Activated CD8-positive, alpha-beta T cell treated with anti-CD3 and anti-CD28 coated beads for 36 hours (primary cell): ENCODE results near the gene KCNK15. TPM values are rescaled to one million over a fixed set of nuclear protein-coding genes. Genes with fewer than 3 reads are reported as not detected.

ENCODE experiments used
- ATAC-seq: fragments of 200-7000 bp; cut with Tn5 transposase; one replicate; pipeline ENCODE4 v1.10.0; 2021; ENCODE audit warnings: mild to moderate bottlenecking, moderate library complexity
- CTCF ChIA-PET: fragments of 350-600 bp; sonication (Branson Sonifier 250); formaldehyde crosslinking; loops from one replicate; lab custom pipeline; 2021; ENCODE audit warnings: antibody characterized with exemption; lab: Charles Lee
- POLR2A ChIA-PET: fragments of 350-600 bp; sonication (Branson Sonifier 250); formaldehyde crosslinking; loops from one replicate; lab custom pipeline; 2021; ENCODE audit warnings: antibody characterized with exemption; lab: Charles Lee
- DNase-seq: peaks from one replicate; pipeline ENCODE4 v3.0.0-alpha.2; 2020
- H3K27ac Mint-ChIP-seq: one replicate; pipeline ENCODE4 v1.8.0; 2021; ENCODE audit warnings: mild to moderate bottlenecking, mixed read lengths
- H3K27me3 Mint-ChIP-seq: one replicate; pipeline ENCODE4 v1.8.0; 2021; ENCODE audit warnings: mixed read lengths
- H3K36me3 Mint-ChIP-seq: one replicate; pipeline ENCODE4 v1.8.0; 2021; ENCODE audit warnings: low read depth, mixed read lengths
- H3K4me1 Mint-ChIP-seq: one replicate; pipeline ENCODE4 v1.8.0; 2021; ENCODE audit warnings: low read depth, mixed read lengths
- H3K4me3 Mint-ChIP-seq: one replicate; pipeline ENCODE4 v1.8.0; 2021; ENCODE audit warnings: mild to moderate bottlenecking, moderate library complexity, mixed read lengths
- H3K9me3 Mint-ChIP-seq: one replicate; pipeline ENCODE4 v1.8.0; 2021; ENCODE audit warnings: mixed read lengths
- CTCF ChIP-seq: fragments of 200-600 bp; IDR thresholded peaks from one replicate; pipeline ENCODE4 v1.8.0; 2022; ENCODE audit warnings: antibody characterized with exemption, mild to moderate bottlenecking
- intact Hi-C: fragments of 100-400 bp; cut with micrococcal nuclease; formaldehyde crosslinking; loops from one replicate; pipeline ENCODE4 v1.10.0; 2022
- total RNA-seq, 2 experiments: library from RNA; stranded (reverse); gene quantifications; one replicate each; pipeline ENCODE4 v1.2.3, GENCODE V29; 2021

The KCNK15 gene
- total RNA-seq, 2 experiments from 2014 or later: 0.25 to 0.29 TPM

- Mint-ChIP-seq H3K36me3 (no peaks in the 10 kb centered on the region), H3K27me3 (peaks cover 3% of the 10 kb centered on the region), H3K4me1 (no peaks in the 10 kb centered on the region), H3K4me3 (no peak overlapping the region), H3K27ac (no peak overlapping the region), H3K9me3 (no peaks in the 10 kb centered on the region)
- intact Hi-C loops: no loop called here
- DNase-seq (no peak), ATAC-seq (no peak)
- CTCF ChIA-PET: no interaction called here
- TF ChIP-seq CTCF: no peak
- POLR2A ChIA-PET: no interaction called here
Measured at GRCh38 chr20:44754554-44754953, 8.9 kb downstream of the KCNK15 start.

- H3K36me3 Mint-ChIP-seq: no peaks in the 10 kb centered on the region
- no peak overlapping the region for H3K4me3 Mint-ChIP-seq
- intact Hi-C loops: no loop called here
- peaks cover 3% of the 10 kb centered on the region for H3K27me3 Mint-ChIP-seq
- CTCF ChIA-PET: interaction anchor here (1.9 kb wide), 1 partner anchor 73 kb away, joined by 5 read pairs; no protein-coding TSS in a partner anchor
- TF ChIP-seq CTCF: no peak
- no peak for DNase-seq
- H3K9me3 Mint-ChIP-seq: no peaks in the 10 kb centered on the region
- POLR2A ChIA-PET: no interaction called here
- no peak for ATAC-seq
- no peaks in the 10 kb centered on the region for H3K4me1 Mint-ChIP-seq
- no peak overlapping the region for H3K27ac Mint-ChIP-seq
Measured at GRCh38 chr20:44756011-44756688, 10.5 kb downstream of the KCNK15 start.

- ATAC-seq (no peak), DNase-seq (no peak)
- Mint-ChIP-seq H3K9me3 (no peaks in the 10 kb centered on the region), H3K4me1 (no peaks in the 10 kb centered on the region), H3K27ac (no peak overlapping the region), H3K4me3 (no peak overlapping the region), H3K27me3 (peaks cover 3% of the 10 kb centered on the region), H3K36me3 (no peaks in the 10 kb centered on the region)
- ChIA-PET CTCF (interaction anchor here (1.9 to 3.8 kb wide), 2 partner anchors 10 to 73 kb away, joined by 5 to 20 read pairs; no protein-coding TSS in a partner anchor), POLR2A (no interaction called here)
- TF ChIP-seq CTCF: no peak
- intact Hi-C loops: no loop called here
Measured at GRCh38 chr20:44756956-44757355, 11.3 kb downstream of the KCNK15 start.

- ATAC-seq (no peak), DNase-seq (no peak)
- Mint-ChIP-seq H3K36me3 (no peaks in the 10 kb centered on the region), H3K9me3 (no peaks in the 10 kb centered on the region), H3K4me1 (no peaks in the 10 kb centered on the region), H3K4me3 (no peak overlapping the region), H3K27me3 (peaks cover 3% of the 10 kb centered on the region), H3K27ac (no peak overlapping the region)
- CTCF ChIA-PET: interaction anchor here (1.2 to 3.8 kb wide), 3 partner anchors 11 to 38 kb away, joined by 3 to 20 read pairs (median 4); no protein-coding TSS in a partner anchor
- no peak for TF ChIP-seq CTCF
- intact Hi-C loops: no loop called here
- POLR2A ChIA-PET: no interaction called here
Measured at GRCh38 chr20:44758247-44759101, 12.8 kb downstream of the KCNK15 start.

- H3K9me3 Mint-ChIP-seq: no peaks in the 10 kb centered on the region
- no peak for ATAC-seq
- no peaks in the 10 kb centered on the region for H3K4me1 Mint-ChIP-seq
- no peak overlapping the region for H3K4me3 Mint-ChIP-seq
- DNase-seq: no peak
- POLR2A ChIA-PET: no interaction called here
- no peak overlapping the region for H3K27ac Mint-ChIP-seq
- H3K27me3 Mint-ChIP-seq: peaks cover 3% of the 10 kb centered on the region
- CTCF ChIA-PET: interaction anchor here (1.2 to 3.8 kb wide), 2 partner anchors 12 to 37 kb away, joined by 3 to 20 read pairs; no protein-coding TSS in a partner anchor
- H3K36me3 Mint-ChIP-seq: no peaks in the 10 kb centered on the region
- no peak for TF ChIP-seq CTCF
- intact Hi-C loops: no loop called here
Measured at GRCh38 chr20:44759595-44759994, 13.9 kb downstream of the KCNK15 start.
